ENCODE data around the gene RAB24.

The RAB24 gene

DNA sequence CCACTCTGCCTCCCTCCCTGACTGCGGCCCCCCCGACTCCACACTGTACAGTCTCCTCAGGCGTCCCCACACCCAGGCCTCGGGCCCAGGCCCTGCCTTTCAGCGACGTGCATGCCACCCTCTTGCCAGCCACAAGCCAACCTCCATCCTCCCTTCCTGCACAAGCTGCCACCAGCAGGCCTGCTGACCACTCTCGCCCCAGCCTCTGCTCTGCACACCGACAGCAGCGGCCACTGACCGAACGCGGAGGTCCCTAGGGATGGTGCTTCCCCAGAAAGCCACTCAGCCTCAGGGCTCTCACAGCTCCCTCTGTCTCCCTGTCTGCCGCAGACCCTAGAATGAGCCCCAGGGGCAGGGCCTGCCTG, 29.4 kb upstream of the RAB24 start:
- no peak for DNase-seq

- no peak for DNase-seq
Measured at GRCh38 chr5:177332031-177332895, 28.7 kb upstream of the RAB24 start.

DNA sequence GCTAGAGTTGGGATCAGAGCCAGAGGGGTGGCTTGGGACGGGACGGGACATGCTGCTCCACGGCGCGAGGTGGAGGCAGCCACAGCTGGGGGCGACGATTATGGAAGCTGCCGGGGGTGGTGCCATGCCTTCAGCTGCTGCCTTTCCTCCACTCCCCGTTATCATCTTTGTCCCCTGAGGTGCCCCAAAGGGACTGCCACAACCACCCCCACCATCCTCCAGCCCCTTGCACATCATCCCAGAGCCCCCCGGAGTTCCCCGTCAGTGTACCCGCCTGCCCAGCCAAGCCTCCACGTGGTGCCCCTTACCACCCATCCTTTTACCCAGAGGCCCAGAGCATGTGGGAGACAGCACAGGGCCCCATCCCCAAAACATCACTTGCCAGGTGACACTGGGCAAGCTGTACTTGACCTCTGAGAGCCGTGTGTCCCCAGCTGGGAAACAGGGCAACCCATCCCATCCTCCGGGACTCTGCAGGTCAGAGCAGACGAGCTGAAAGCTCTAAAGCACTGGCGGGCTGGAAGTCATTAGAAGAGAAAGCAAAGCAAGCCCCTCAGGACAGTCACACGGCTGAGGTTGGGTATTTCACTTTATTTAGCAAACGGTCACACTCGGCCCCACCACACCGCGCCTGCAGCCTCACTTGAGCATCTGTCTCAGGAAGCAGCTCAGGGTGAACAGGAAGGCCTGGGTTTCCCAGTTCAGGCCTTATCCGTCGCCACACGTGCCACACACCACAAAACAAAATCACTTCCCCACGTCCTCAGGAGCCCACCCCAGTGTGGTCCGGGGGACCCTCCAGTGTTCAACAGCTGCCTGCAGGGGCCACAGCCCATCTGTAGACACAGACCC, 27.7 kb upstream of the RAB24 start:
- DNase-seq = no peak

DNA sequence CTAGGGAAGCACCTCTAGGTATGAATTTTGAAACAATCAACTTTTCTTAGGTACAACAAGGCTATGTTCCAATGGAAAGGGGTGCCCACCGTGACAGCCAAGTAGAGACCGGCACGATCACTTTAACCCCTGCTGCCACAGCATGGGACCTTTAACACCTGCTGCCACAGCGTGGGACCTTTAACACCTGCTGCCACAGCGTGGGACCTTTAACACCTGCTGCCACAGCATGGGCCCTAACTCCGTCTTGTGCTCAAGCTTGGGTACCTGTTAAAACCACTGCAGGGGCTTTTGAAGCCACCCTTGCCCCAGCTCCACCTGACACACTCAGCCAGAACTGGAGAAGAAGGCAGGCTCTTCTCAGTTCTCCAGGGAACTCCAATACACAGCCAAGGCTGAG, 26.4 kb upstream of the RAB24 start:
- DNase-seq = no peak

DNA sequence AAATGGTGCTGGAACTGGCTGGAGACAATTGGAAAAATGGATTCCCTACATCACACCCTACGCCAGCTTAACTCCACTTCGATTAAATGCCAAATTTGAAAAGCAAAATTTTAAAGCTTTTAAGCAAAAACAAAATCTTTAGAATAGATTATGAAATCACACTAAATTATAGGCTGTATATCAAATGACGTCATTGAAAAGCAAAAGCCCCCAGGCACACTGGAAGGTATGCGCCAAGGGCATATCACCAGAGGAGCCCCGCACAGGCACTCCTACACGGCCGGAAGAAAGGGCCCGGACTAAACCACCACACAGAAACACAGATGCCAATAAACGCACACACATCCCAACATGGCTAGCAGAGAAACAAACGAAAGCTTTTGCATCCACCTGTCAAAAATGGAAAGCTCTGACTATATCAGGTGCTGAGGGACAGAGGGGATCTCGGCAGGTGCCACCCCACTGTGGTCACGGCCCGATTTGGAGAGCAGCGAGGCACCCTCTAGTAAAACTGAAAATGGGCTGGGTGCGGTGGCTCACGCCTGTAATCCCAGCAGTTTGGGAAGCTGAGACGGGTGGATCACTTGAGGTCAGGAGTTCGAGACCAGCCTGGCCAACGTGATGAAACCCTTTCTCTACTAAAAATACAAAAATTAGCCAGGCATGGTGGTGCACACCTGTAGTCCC, 25.2 kb upstream of the RAB24 start:
- DNase-seq = no peak

GRCh38 chr5:177327539-177328522, 24.3 kb upstream of the RAB24 start:
- no peak for DNase-seq

DNA sequence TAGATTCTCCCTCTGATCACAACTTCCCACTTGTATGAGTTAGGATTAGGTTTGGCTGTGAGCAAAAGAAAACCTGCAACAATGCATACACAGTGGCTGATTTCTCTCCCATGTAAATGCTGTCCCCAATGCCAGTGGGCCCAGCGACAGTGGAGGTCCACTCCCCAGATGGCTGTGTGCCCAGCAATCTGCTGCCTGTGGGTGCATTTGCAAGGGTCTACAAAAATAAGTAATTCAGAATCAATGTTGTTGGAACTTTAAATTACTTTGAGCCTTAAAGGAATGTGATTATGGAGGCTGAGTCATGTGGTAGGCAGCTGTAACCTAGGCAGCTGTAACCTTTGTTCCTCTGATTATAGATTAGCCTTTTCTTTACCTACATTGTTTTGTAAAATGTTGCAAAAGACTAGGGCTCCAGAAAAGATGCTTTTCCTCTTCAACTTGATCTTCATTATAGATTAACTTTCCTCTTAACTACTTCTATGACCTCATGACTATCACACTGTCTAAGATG, 22.4 kb upstream of the RAB24 start:
- no peak for DNase-seq

GRCh38 chr5:177320879-177321278, 17.4 kb upstream of the RAB24 start:
- DNase-seq = no peak

DNA sequence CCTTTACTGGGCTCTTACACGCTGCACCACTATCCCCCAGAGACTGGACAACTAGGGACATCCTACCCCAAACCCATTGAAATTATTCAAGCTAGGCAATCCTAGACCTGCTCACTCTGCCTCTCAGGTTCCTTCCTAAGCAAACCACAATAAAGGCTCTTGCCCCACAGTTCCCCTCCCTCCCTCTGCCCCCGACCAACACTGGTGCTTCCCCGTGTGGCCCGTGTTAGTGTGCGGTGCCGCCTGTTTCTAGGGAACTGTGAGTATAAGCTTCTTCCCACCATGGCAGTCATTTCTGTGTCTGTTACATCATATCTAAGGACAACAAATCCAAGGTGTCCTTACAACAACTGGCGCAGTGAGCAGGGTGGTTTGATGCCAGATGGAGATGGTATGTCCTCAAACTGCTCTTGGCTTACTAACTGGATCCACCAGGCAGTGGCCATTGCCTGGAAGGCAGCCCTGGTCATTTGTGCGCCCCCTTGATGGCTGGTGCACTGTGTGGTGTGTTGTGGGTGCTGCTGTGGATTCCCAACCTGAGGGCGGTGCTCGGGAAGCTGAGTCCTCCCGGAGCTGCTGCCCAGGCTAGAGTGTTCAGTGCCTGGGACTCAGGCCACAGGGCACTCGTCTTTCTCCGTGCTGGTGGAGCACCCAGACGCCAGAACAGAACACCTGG, 16.5 kb upstream of the RAB24 start:
- DNase-seq = no peak

DNA sequence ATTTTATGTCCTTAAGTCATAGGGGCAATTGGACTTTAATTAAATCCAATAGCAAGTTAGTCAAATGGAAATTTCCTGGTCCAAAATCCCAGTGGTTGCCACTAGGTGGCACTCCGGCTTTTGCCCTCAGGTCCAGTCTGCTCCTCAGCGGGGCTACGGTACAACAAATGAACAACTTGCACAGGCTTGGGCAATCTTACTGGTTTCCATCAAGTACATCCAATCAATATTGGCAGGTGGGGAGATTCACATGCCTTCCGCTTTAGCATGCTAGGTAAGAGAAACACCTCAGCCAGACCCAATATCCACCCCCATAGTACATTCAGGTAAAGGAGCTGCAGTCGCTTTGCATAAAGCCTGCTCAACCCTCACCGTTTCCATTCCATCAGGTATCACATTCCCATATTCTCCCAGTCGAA, 14.4 kb upstream of the RAB24 start:
- DNase-seq = peak; percentile 48

GRCh38 chr5:177316005-177316404, 12.5 kb upstream of the RAB24 start:
- no peak for DNase-seq

GRCh38 chr5:177315411-177315810, 11.9 kb upstream of the RAB24 start:
- no peak for DNase-seq

DNA sequence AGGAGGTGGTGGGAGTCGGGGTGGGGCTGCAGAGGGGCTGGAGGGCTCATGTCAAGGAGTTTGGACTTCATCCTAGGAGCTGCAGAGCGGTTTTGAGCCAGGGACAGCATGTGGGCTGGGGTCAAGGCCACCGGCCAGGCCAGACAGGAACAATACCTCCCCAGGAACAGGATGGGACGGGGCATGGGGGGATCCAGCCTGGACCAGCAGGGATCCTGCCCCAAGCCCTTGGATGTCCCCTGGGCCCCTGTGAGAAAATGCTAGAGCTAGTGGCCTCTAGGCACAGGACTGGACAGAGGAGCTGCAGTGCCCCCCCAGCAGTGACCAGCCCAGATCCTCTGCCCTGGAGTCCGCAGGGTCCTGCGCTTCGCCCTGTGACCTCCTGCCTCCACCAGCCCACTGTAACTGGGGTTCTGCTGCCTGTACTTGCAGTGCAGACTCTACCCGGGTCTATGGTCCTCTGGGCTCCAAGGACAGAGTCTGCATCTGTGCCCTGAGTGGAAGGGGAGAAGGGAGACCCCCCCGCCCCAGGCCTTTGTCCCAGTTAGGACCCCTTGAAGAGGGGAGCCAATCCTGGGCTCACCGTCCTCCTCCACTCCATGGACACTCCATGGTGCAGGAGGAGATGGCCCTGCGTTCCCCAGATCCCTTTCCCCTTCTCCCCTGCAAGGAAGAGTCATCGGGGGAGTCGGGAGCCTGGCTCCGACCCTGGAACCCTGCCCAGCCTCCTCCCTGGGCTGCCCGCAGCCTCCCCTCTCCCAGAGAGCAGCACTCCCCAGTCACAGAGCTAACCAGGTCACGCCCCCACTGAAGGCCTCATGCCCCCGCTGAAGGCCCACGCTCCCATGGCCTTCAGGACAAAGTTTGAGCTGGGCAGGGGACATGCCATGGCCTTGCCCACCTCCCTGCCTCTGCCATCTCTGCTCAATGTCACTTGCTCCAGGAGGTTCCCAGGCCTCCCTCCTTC, 11.1 kb upstream of the RAB24 start:
- no peak for DNase-seq

GRCh38 chr5:177313561-177314259, 10.2 kb upstream of the RAB24 start:
- DNase-seq = no peak

- DNase-seq = no peak
Measured at GRCh38 chr5:177312649-177313181, 9.2 kb upstream of the RAB24 start.

- DNase-seq = peak; percentile 95
Measured at GRCh38 chr5:177311723-177312648, 8.5 kb upstream of the RAB24 start, which contains the start of gene MXD3. Gene MXD3, minus strand, starts transcription at chr5:177311898. Its CDS starts 68 bp downstream, at chr5:177311830.

DNA sequence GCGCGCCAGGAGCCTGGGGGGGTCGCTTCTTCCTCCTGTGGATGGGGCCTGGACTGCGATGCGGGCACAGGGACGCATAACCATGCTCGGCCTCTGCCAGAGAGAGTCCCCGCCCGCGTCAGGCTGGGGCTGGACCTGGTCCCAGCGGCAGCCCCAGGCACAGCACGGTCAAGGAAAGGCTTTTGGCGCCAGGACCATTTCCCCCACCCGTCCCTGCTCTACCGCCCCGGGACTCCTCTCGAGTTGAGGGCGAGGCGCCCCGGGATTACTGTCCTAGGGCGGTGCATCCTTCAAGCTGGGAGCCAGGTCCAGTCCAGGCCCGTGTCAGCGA, 7.8 kb upstream of the RAB24 start:
- no peak for DNase-seq

DNA sequence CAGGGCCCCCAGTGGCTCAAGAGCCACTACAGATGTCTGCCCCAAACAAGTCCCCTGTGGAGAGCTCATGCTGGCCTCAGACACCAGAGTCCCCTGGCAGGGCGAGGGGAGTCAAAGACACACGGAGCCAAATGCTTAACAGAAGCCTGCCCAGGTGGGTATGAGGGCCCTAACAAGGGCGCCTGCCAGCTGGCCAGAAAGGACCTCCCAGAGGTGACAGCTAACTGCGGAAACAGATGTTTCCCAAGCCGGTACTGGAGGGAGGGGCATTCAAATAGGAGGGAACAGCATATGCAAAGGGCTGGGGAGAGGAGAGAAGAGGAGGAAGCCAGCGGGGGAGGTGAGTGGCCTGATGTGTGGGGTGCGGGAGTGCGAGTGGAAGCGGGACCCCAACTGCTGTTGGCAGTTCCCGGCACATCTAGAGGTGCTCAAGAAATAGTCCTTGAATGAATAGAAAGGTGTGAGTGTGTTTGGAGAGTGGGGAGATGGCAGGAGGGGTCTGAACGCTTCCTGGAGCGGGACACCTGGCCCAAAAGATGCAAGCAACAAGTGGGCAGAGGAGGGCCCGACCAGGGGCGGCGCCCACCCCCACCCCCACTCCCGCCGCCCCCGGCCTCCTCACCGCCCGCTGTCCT, 7.4 kb upstream of the RAB24 start:
- DNase-seq = no peak
